Uterus (tissue), 2 donors: ENCODE data around the gene COLEC11.

Experiments
- CTCF ChIP-seq, 4 experiments: fragments of 200-600 bp in 2 of 4; fragments of 450-650 bp in 2 of 4; sonication (generic) in 2 of 4; IDR thresholded peaks; one replicate each; pipeline ENCODE4 v1.5.1; 2016 to 2019; ENCODE audit warnings: antibody characterized with exemption in 4 of 4, mild to moderate bottlenecking in 2 of 4, moderate library complexity in 1 of 4
- POLR2A ChIP-seq, 2 donors: fragments of 450-650 bp; IDR thresholded peaks; one replicate each; pipeline ENCODE4 v1.6.1; 2016; ENCODE audit warnings: antibody characterized with exemption in 2 of 2, mild to moderate bottlenecking in 1 of 2, moderate library complexity in 1 of 2

- no peak for TF ChIP-seq POLR2A (IDR thresholded peaks at IDR 0.05)
- TF ChIP-seq CTCF (IDR thresholded peaks at IDR 0.05), result no peak
These were observed 19.2 kb upstream of the COLEC11 start for GRCh38 chr2:3575534-3576262.
